Progenitor cell of endocrine pancreas (in vitro differentiated cells): Measurements from ENCODE around the gene IER3IP1. TPM values are rescaled to one million over a fixed set of nuclear protein-coding genes. Genes with fewer than 3 reads are reported as not detected.

Experiments
- DNase-seq: peaks from one replicate; pipeline ENCODE4 v3.0.0; 2021; ENCODE audit warnings: low spot score; ENCODE audit not compliant: unreplicated experiment
- H3K27ac Mint-ChIP-seq: 2 replicates; pipeline ENCODE4 v1.8.0; 2021; ENCODE audit warnings: mild to moderate bottlenecking, moderate library complexity, mixed read lengths
- H3K27me3 Mint-ChIP-seq: 2 replicates; pipeline ENCODE4 v1.8.0; 2021; ENCODE audit warnings: mixed read lengths
- H3K36me3 Mint-ChIP-seq: 2 replicates; pipeline ENCODE4 v1.8.0; 2022; ENCODE audit warnings: mixed read lengths; ENCODE audit not compliant: insufficient read depth
- H3K4me1 Mint-ChIP-seq: 2 replicates; pipeline ENCODE4 v1.8.0; 2021; ENCODE audit warnings: low read depth, mixed read lengths
- H3K4me3 Mint-ChIP-seq: 2 replicates; pipeline ENCODE4 v1.8.0; 2021; ENCODE audit warnings: low read depth, mild to moderate bottlenecking, moderate library complexity, mixed read lengths
- H3K9me3 Mint-ChIP-seq: 2 replicates; pipeline ENCODE4 v1.8.0; 2021; ENCODE audit warnings: low read depth, mixed read lengths
- total RNA-seq: library from RNA; stranded (reverse); gene quantifications from 2 replicates; pipeline ENCODE4 v1.2.1, GENCODE V29; 2021
- TF ChIP-seq, protein P1 (sequence below): fragments of 200-600 bp; sonication (generic); IDR thresholded peaks from one replicate; pipeline ENCODE4 v1.5.0; 2021; ENCODE audit warnings: antibody characterized with exemption, mild to moderate bottlenecking; ENCODE audit not compliant: unreplicated experiment

Gene IER3IP1
- total RNA-seq, 1 donor from 2014 or later: 9.5 TPM

DNA sequence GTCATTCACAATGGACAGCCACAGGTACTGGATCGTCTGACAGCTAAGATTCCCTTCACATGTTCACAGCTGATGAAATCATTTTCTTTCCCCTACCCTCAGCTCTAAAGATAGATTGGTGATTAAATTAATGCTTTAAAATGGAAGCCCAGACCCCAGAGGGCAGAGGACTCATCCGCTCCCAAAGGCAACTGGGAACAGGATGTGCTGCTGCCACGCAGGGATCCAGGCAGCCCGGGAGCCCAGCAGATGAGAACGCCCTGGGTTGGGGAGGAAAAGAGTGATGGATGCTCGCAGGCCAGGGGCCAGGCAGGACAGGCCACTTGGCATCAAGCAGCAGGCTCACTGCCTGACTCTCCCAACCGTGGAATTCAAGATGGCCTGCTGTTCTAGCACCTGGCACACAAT, 67.2 kb downstream of the IER3IP1 start:
- Mint-ChIP-seq H3K9me3 (no peaks in the 10 kb centered on the region), H3K36me3 (peaks cover 19% of the 10 kb centered on the region), H3K27me3 (no peaks in the 10 kb centered on the region), H3K4me3 (no peak overlapping the region), H3K4me1 (peaks cover 14% of the 10 kb centered on the region), H3K27ac (no peak overlapping the region)
- TF ChIP-seq, protein P1, sequence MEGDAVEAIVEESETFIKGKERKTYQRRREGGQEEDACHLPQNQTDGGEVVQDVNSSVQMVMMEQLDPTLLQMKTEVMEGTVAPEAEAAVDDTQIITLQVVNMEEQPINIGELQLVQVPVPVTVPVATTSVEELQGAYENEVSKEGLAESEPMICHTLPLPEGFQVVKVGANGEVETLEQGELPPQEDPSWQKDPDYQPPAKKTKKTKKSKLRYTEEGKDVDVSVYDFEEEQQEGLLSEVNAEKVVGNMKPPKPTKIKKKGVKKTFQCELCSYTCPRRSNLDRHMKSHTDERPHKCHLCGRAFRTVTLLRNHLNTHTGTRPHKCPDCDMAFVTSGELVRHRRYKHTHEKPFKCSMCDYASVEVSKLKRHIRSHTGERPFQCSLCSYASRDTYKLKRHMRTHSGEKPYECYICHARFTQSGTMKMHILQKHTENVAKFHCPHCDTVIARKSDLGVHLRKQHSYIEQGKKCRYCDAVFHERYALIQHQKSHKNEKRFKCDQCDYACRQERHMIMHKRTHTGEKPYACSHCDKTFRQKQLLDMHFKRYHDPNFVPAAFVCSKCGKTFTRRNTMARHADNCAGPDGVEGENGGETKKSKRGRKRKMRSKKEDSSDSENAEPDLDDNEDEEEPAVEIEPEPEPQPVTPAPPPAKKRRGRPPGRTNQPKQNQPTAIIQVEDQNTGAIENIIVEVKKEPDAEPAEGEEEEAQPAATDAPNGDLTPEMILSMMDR: no peak
- no peak for DNase-seq

DNA sequence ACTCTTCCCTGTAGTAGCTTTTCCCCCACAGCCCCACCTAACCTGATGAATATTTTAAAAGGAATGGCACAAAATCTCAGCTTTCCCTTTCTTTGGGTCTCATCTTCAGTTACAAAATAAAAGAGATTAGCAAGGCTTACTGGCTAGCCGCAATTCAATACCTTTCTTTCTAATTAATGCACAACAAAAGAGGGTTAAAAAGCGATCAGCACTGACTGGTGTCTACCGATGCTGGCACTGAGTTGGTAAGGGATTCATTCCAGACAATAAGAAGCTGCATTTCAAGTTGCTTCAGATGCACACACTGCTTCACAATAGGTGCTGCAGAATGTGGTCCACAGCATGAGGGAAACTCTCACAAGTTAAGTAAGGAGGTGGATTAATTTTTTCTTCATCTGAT, 67.8 kb downstream of the IER3IP1 start:
- Mint-ChIP-seq H3K36me3 (peaks cover 16% of the 10 kb centered on the region), H3K27ac (no peak overlapping the region), H3K9me3 (no peaks in the 10 kb centered on the region), H3K27me3 (no peaks in the 10 kb centered on the region), H3K4me1 (peaks cover 14% of the 10 kb centered on the region), H3K4me3 (no peak overlapping the region)
- TF ChIP-seq, protein P1: no peak
- DNase-seq: no peak

Other genes starting within 250 kb of the IER3IP1 start
- gene ELOA2, start 140.7 kb downstream of the IER3IP1 start, total RNA-seq: not detected in 2 replicates
- gene HDHD2, start 25.9 kb downstream of the IER3IP1 start, total RNA-seq: 47.2 and 57.0 TPM in 2 replicates
- gene SKOR2, start 75.3 kb upstream of the IER3IP1 start, total RNA-seq: not detected in 2 replicates